A549 (cell line): ENCODE measurements around the gene SNAP29. TPM values are rescaled to one million over a fixed set of nuclear protein-coding genes. Genes with fewer than 3 reads are reported as not detected.

ENCODE experiments used
- ATAC-seq, 2 experiments: fragments of 200-7000 bp in 1 of 2; fragments of >200 bp in 1 of 2; cut with Nextera tagmentation in 1 of 2; cut with Tn5 transposase in 1 of 2; 3 replicates each; pipeline versions ENCODE4 v1.8.0 to v1.9.1; 2018 to 2020; ENCODE audit warnings: mild to moderate bottlenecking in 1 of 2, moderate library complexity in 1 of 2
- CTCF ChIA-PET: fragments of 300-600 bp; sonication (Branson Sonifier 250); formaldehyde crosslinking; extraction: SDS; loops from one replicate; lab custom pipeline; 2021; ENCODE audit warnings: antibody characterized with exemption, inconsistent platforms; lab: Yijun Ruan, JAX
- POLR2A ChIA-PET: fragments of 350-600 bp; formaldehyde crosslinking; extraction: SDS; loops from one replicate; lab custom pipeline; 2021; ENCODE audit warnings: antibody characterized with exemption, inconsistent platforms; lab: Yijun Ruan, JAX
- DNase-seq, 2 experiments: peaks; one replicate each; pipeline versions ENCODE4 v3.0.0 to v3.0.0-alpha.2; 2011 to 2016; ENCODE audit warnings: low read depth in 1 of 2, low spot score in 1 of 2
- FAIRE-seq: peaks from 2 replicates; lab custom pipeline; 2011; peaks lifted over from hg19 to GRCh38; lab: Jason Lieb, UNC
- H3K27ac ChIP-seq, 2 experiments: fragments of >200 bp; sonication (Bioruptor Twin); formaldehyde crosslinking; 3 replicates each; pipeline ENCODE4 v1.5.1; 2016 to 2017
- H3K4me1 ChIP-seq: fragments of >200 bp; sonication (Bioruptor Twin); formaldehyde crosslinking; 3 replicates; pipeline ENCODE4 v1.6.1; 2016
- H3K4me2 ChIP-seq: fragments of >200 bp; sonication (Bioruptor Twin); formaldehyde crosslinking; 3 replicates; pipeline ENCODE4 v1.6.1; 2016
- H3K4me3 ChIP-seq: fragments of >200 bp; sonication (Bioruptor Twin); formaldehyde crosslinking; 3 replicates; pipeline ENCODE4 v1.5.1; 2016
- H3K9me3 ChIP-seq: fragments of >200 bp; sonication (Bioruptor Twin); formaldehyde crosslinking; 3 replicates; pipeline ENCODE4 v1.6.1; 2016
- BCL3 ChIP-seq: fragments of >200 bp; sonication (Bioruptor Twin); formaldehyde crosslinking; IDR thresholded peaks from 3 replicates; pipeline ENCODE4 v1.6.1; 2016
- CBX2 ChIP-seq: fragments of 200-600 bp; sonication (generic); IDR thresholded peaks from 2 replicates; pipeline ENCODE4 v1.6.1; 2016; ENCODE audit warnings: low read depth, mild to moderate bottlenecking, borderline replicate concordance
- CBX8 ChIP-seq: fragments of 200-600 bp; sonication (generic); IDR thresholded peaks from 2 replicates; pipeline ENCODE4 v1.6.1; 2016
- CEBPB ChIP-seq, 2 experiments: fragments of >200 bp in 1 of 2; sonication (Bioruptor Twin) in 1 of 2; formaldehyde crosslinking in 1 of 2; IDR thresholded peaks; 2 replicates each; pipeline ENCODE4 v1.6.1; 2012 to 2016
- CHD4 ChIP-seq: fragments of 200-600 bp; sonication (generic); IDR thresholded peaks from 2 replicates; pipeline ENCODE4 v1.6.1; 2016; ENCODE audit warnings: antibody characterized with exemption, mild to moderate bottlenecking, borderline replicate concordance
- E2F6 ChIP-seq: IDR thresholded peaks from 2 replicates; pipeline ENCODE4 v1.6.1; 2012; ENCODE audit warnings: low read depth, borderline replicate concordance
- EHF ChIP-seq: fragments of 250-450 bp; sonication (Bioruptor Pico); IDR thresholded peaks from 2 replicates; pipeline ENCODE4 v1.5.0; 2020; ENCODE audit warnings: mild to moderate bottlenecking
- EP300 ChIP-seq, 2 experiments: fragments of >200 bp; sonication (Bioruptor Twin); formaldehyde crosslinking; IDR thresholded peaks; 2 replicates in 1 of 2; 3 replicates in 1 of 2; pipeline ENCODE4 v1.6.1; 2016 to 2017
- FOSB ChIP-seq: fragments of 250-450 bp; sonication (Bioruptor Pico); IDR thresholded peaks from 2 replicates; pipeline ENCODE4 v1.5.0; 2020; ENCODE audit warnings: mild to moderate bottlenecking, moderate library complexity
- FOXS1 ChIP-seq: fragments of 250-450 bp; sonication (Bioruptor Pico); IDR thresholded peaks from 2 replicates; pipeline ENCODE4 v1.5.0; 2020; ENCODE audit warnings: mild to moderate bottlenecking, moderate library complexity
- HDAC2 ChIP-seq: fragments of 200-600 bp; sonication (generic); IDR thresholded peaks from 2 replicates; pipeline ENCODE4 v1.6.1; 2016
- HMGXB4 ChIP-seq: fragments of 250-450 bp; sonication (Bioruptor Pico); IDR thresholded peaks from 2 replicates; pipeline ENCODE4 v1.5.0; 2021; ENCODE audit warnings: mild to moderate bottlenecking, moderate library complexity, borderline replicate concordance
- HOXB5 ChIP-seq: fragments of 250-450 bp; sonication (Bioruptor Pico); IDR thresholded peaks from 2 replicates; pipeline ENCODE4 v1.5.0; 2020; ENCODE audit warnings: mild to moderate bottlenecking, moderate library complexity
- JUN ChIP-seq, 2 experiments: fragments of >200 bp; sonication (Bioruptor Twin); formaldehyde crosslinking; IDR thresholded peaks; 2 replicates in 1 of 2; 3 replicates in 1 of 2; pipeline ENCODE4 v1.6.1; 2016 to 2017
- KDM1A ChIP-seq: fragments of 200-600 bp; sonication (generic); IDR thresholded peaks from 2 replicates; pipeline ENCODE4 v1.6.1; 2016; ENCODE audit warnings: low read depth, mild to moderate bottlenecking
- NPAS2 ChIP-seq: fragments of 250-450 bp; sonication (Bioruptor Pico); IDR thresholded peaks from 2 replicates; pipeline ENCODE4 v1.8.0; 2022; ENCODE audit warnings: mild to moderate bottlenecking, moderate library complexity, borderline replicate concordance
- PHF8 ChIP-seq: fragments of 200-600 bp; sonication (generic); IDR thresholded peaks from 2 replicates; pipeline ENCODE4 v1.6.1; 2016; ENCODE audit warnings: low read depth, mild to moderate bottlenecking, antibody characterized with exemption, moderate library complexity, borderline replicate concordance
- POLR2AphosphoS2 ChIP-seq: conservative IDR thresholded peaks from 2 replicates; pipeline ENCODE4 v1.6.1; 2012; ENCODE audit warnings: low read length, improper control_type of control experiment, inconsistent platforms
- RARB ChIP-seq: fragments of 250-450 bp; sonication (Bioruptor Pico); IDR thresholded peaks from 2 replicates; pipeline ENCODE4 v1.8.0; 2021; ENCODE audit warnings: mild to moderate bottlenecking, moderate library complexity
- RNF2 ChIP-seq: fragments of 200-600 bp; sonication (generic); IDR thresholded peaks from 2 replicates; pipeline ENCODE4 v1.6.1; 2016; ENCODE audit warnings: low read depth, mild to moderate bottlenecking, antibody characterized with exemption, moderate library complexity, borderline replicate concordance
- SMC3 ChIP-seq: fragments of >200 bp; sonication (Bioruptor Twin); formaldehyde crosslinking; IDR thresholded peaks from 3 replicates; pipeline ENCODE4 v1.6.1; 2018; ENCODE audit warnings: inconsistent platforms
- SREBF2 ChIP-seq: fragments of 450-650 bp; IDR thresholded peaks from 2 replicates; pipeline ENCODE4 v1.6.1; 2014; ENCODE audit warnings: mild to moderate bottlenecking, moderate library complexity
- TFCP2L1 ChIP-seq: fragments of 250-450 bp; sonication (Bioruptor Pico); IDR thresholded peaks from 2 replicates; pipeline ENCODE4 v1.5.0; 2021; ENCODE audit warnings: mild to moderate bottlenecking
- ZC3H11A ChIP-seq: fragments of 450-650 bp; IDR thresholded peaks from 2 replicates; pipeline ENCODE4 v1.6.1; 2014; ENCODE audit warnings: antibody characterized with exemption, mild to moderate bottlenecking
- WGBS: methylation state at CpG from one replicate; pipeline ENCODE4 v1.1.6; 2017; ENCODE audit errors: missing lambda C conversion rate; 5-methylcytosine and 5-hydroxymethylcytosine counted together
- polyA plus RNA-seq, 4 experiments: library from polyadenylated mRNA; depleted of rRNA in 3 of 4; stranded (reverse); fragments of >200 nt; fragmentation: RNase III in 1 of 4; extraction: RNeasy Plus Mini Kit Qiagen cat#74134 plus additional on column Dnase treatment in 1 of 4; gene quantifications; 2 replicates in 3 of 4; 3 replicates in 1 of 4; pipeline ENCODE4 v1.2.3, GENCODE V29; 2011 to 2017

Gene SNAP29
- polyA plus RNA-seq, 2 of the 4 experiments (the other 2 are of a cell fraction) = 14.2 to 20.1 TPM

- Histone ChIP-seq H3K4me2 (no peak overlapping the region), H3K9me3 (no peaks in the 10 kb centered on the region), H3K27ac (no peak overlapping the region), H3K4me1 (no peaks in the 10 kb centered on the region; the same call in 2 of the 3 replicates), H3K4me3 (no peak overlapping the region)
- DNase-seq (no peak), FAIRE-seq (no peak), ATAC-seq (no peak)
- CTCF ChIA-PET = interaction anchor here (0.9 to 1.1 kb wide), 2 partner anchors 11 to 43 kb away, joined by 4 to 5 read pairs; partner anchors contain the start of gene CRKL
- 92% methylated on average over 4 of the region's 4 CpGs for WGBS
- TF ChIP-seq RARB (CRISPR knock-in tag) (no peak), HDAC2 (no peak), ZC3H11A (no peak), FOXS1 (CRISPR knock-in tag) (no peak), EP300 (IDR thresholded peaks at IDR 0.05) (no peak), FOSB (CRISPR knock-in tag) (no peak), SMC3 (no peak), KDM1A (no peak), CBX8 (no peak)
- POLR2A ChIA-PET = no interaction called here
Measured at GRCh38 chr22:20927940-20928572, 69.2 kb downstream of the SNAP29 start.

GRCh38 chr22:20928573-20928967 lies 69.8 kb downstream of the SNAP29 start:
- H3K9me3 ChIP-seq = no peaks in the 10 kb centered on the region
- POLR2A ChIA-PET = no interaction called here
- no peak overlapping the region for H3K27ac ChIP-seq
- DNase-seq (no peak), ATAC-seq (no peak), FAIRE-seq (no peak)
- H3K4me1 ChIP-seq = no peaks in the 10 kb centered on the region; the same call in 2 of the 3 replicates
- CTCF ChIA-PET = interaction anchor here (0.6 to 1.1 kb wide), 3 partner anchors 11 to 123 kb away, joined by 3 to 5 read pairs (median 4); partner anchors contain the start of gene CRKL
- no peak overlapping the region for H3K4me2 ChIP-seq
- no peak overlapping the region for H3K4me3 ChIP-seq
- 96% methylated on average over 4 of the region's 4 CpGs for WGBS
- TF ChIP-seq FOSB (CRISPR knock-in tag) (no peak), CBX8 (no peak), JUN (IDR thresholded peaks at IDR 0.05) (no peak), SREBF2 (no peak), CEBPB (IDR thresholded peaks at IDR 0.05) (no peak), POLR2AphosphoS2 (no peak), CHD4 (no peak), BCL3 (no peak), RNF2 (no peak), HMGXB4 (CRISPR knock-in tag) (no peak), E2F6 (no peak), NPAS2 (CRISPR knock-in tag) (no peak), EHF (CRISPR knock-in tag) (no peak), TFCP2L1 (CRISPR knock-in tag) (no peak), RARB (CRISPR knock-in tag) (no peak), KDM1A (no peak), PHF8 (no peak), ZC3H11A (no peak), CBX2 (no peak), HOXB5 (CRISPR knock-in tag) (no peak)
- TF ChIP-seq, all 56 proteins: peak for 0
